ENCODE data around the gene RNF113B. TPM values are rescaled to one million over a fixed set of nuclear protein-coding genes. Genes with fewer than 3 reads are reported as not detected.

Gene RNF113B
- total RNA-seq, 2 experiments from 2014 or later: not detected

GRCh38 chr13:98172590-98173422 is 4.3 kb downstream of the RNF113B start:
- H3K27me3 Mint-ChIP-seq: peaks cover 26% of the 10 kb centered on the region
- no peak for DNase-seq
- no peak overlapping the region for H3K4me3 Mint-ChIP-seq
- H3K27ac Mint-ChIP-seq: no peak overlapping the region
- H3K4me1 Mint-ChIP-seq: no peaks in the 10 kb centered on the region
- no peaks in the 10 kb centered on the region for H3K36me3 Mint-ChIP-seq
- H3K9me3 Mint-ChIP-seq: no peaks in the 10 kb centered on the region

- H3K4me1 Mint-ChIP-seq: no peaks in the 10 kb centered on the region
- H3K27me3 Mint-ChIP-seq: peaks cover 26% of the 10 kb centered on the region
- no peaks in the 10 kb centered on the region for H3K36me3 Mint-ChIP-seq
- H3K4me3 Mint-ChIP-seq: no peak overlapping the region
- DNase-seq: no peak
- no peak overlapping the region for H3K27ac Mint-ChIP-seq
- H3K9me3 Mint-ChIP-seq: no peaks in the 10 kb centered on the region
Observed at GRCh38 chr13:98171900-98172589, 5.0 kb downstream of the RNF113B start.

DNA sequence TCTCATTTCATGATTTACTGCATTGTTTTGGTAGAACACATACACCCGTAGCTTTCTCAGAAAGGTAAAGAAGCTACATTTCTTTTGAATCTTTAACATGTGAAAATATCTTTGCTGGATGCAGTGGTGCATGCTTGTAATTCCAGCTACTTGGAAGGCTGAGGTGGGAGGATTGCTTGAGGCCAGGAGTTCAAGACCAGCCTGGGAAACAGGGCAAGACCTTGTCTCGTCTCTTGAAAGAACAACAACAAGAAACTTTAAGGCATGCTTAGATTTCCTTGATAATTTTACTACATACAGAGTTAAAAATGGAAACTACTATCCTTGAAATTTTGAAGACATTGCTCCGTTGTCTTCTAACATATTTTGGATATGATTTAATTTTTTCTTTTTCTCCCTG is 7.7 kb downstream of the RNF113B start:
- H3K4me3 Mint-ChIP-seq: no peak overlapping the region
- DNase-seq: no peak
- H3K36me3 Mint-ChIP-seq: no peaks in the 10 kb centered on the region
- H3K27ac Mint-ChIP-seq: no peak overlapping the region
- no peaks in the 10 kb centered on the region for H3K4me1 Mint-ChIP-seq
- H3K9me3 Mint-ChIP-seq: no peaks in the 10 kb centered on the region
- H3K27me3 Mint-ChIP-seq: peaks cover 26% of the 10 kb centered on the region

GRCh38 chr13:98162935-98163334 is 14.1 kb downstream of the RNF113B start:
- no peaks in the 10 kb centered on the region for H3K9me3 Mint-ChIP-seq
- peaks cover 4% of the 10 kb centered on the region for H3K27me3 Mint-ChIP-seq
- H3K4me1 Mint-ChIP-seq: no peaks in the 10 kb centered on the region
- no peak for DNase-seq
- no peak overlapping the region for H3K4me3 Mint-ChIP-seq
- H3K27ac Mint-ChIP-seq: no peak overlapping the region
- H3K36me3 Mint-ChIP-seq: no peaks in the 10 kb centered on the region

GRCh38 chr13:98158172-98158899 is 18.7 kb downstream of the RNF113B start:
- Mint-ChIP-seq H3K27ac (no peak overlapping the region), H3K27me3 (peaks cover 17% of the 10 kb centered on the region), H3K4me3 (no peak overlapping the region), H3K4me1 (no peaks in the 10 kb centered on the region), H3K36me3 (no peaks in the 10 kb centered on the region), H3K9me3 (no peaks in the 10 kb centered on the region)
- DNase-seq: no peak

- no peak overlapping the region for H3K4me3 Mint-ChIP-seq
- no peak overlapping the region for H3K27ac Mint-ChIP-seq
- H3K9me3 Mint-ChIP-seq: no peaks in the 10 kb centered on the region
- no peak for DNase-seq
- H3K27me3 Mint-ChIP-seq: peaks cover 22% of the 10 kb centered on the region
- H3K36me3 Mint-ChIP-seq: no peaks in the 10 kb centered on the region
- no peaks in the 10 kb centered on the region for H3K4me1 Mint-ChIP-seq
Observed at GRCh38 chr13:98157609-98158008, 19.5 kb downstream of the RNF113B start.

DNA sequence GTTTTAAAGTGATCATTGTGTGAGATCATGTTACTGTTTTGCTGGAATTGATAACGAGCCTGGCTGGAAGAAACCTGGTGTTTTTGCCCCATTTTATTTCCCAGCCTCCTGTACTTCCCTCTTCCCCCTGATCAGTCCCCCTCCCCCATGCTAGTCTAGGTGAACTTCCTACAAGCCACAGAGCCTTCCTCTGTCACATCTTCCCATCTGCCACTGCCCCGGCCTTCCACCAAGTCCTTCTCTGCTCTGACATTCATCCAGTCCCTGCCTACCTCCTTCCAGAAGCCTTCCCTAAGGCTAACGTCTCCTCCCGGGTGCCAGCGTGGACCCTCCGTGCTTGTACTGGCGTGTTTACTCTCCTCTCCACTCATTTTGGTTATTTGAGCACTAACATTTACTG is 19.9 kb downstream of the RNF113B start:
- Mint-ChIP-seq H3K4me1 (no peaks in the 10 kb centered on the region), H3K27me3 (peaks cover 27% of the 10 kb centered on the region), H3K27ac (no peak overlapping the region)

DNA sequence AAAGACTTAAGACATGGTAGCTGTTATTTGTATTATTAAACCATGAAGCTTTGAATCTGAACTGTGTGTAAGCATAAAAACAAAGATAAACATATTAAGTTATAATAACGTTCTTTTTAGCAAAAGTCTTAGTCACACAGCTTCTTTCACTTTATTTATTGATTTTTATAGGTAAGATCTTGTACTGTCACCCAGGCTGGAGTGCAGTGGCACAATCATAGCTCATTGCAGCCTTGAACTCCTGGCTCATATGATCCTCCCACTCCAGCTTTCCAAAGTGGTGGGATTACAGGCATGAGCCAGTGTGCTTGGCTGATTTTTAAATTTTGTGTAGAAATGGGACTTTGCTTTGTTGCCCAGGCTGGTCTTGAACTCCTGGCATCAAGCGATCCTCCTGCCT is 20.8 kb downstream of the RNF113B start:
- no peak for DNase-seq
- H3K4me1 Mint-ChIP-seq: no peaks in the 10 kb centered on the region
- H3K36me3 Mint-ChIP-seq: no peaks in the 10 kb centered on the region
- H3K4me3 Mint-ChIP-seq: no peak overlapping the region
- H3K27ac Mint-ChIP-seq: no peak overlapping the region
- H3K9me3 Mint-ChIP-seq: no peaks in the 10 kb centered on the region
- peaks cover 32% of the 10 kb centered on the region for H3K27me3 Mint-ChIP-seq

More for the DNA sequence above, 19.9 kb downstream of the RNF113B start:
- H3K36me3 Mint-ChIP-seq: no peaks in the 10 kb centered on the region
- H3K4me3 Mint-ChIP-seq: no peak overlapping the region
- DNase-seq: no peak
- H3K9me3 Mint-ChIP-seq: no peaks in the 10 kb centered on the region

- H3K27ac Mint-ChIP-seq: no peak overlapping the region
- H3K4me3 Mint-ChIP-seq: no peak overlapping the region
Observed at GRCh38 chr13:98155475-98156109, 21.5 kb downstream of the RNF113B start.

GRCh38 chr13:98150832-98151479 is 26.1 kb downstream of the RNF113B start:
- no peaks in the 10 kb centered on the region for H3K9me3 Mint-ChIP-seq
- H3K27ac Mint-ChIP-seq: no peak overlapping the region
- H3K4me3 Mint-ChIP-seq: no peak overlapping the region
- DNase-seq: no peak
- no peaks in the 10 kb centered on the region for H3K4me1 Mint-ChIP-seq
- peaks cover 66% of the 10 kb centered on the region for H3K27me3 Mint-ChIP-seq
- H3K36me3 Mint-ChIP-seq: no peaks in the 10 kb centered on the region

More at GRCh38 chr13:98155475-98156109, 21.5 kb downstream of the RNF113B start:
- Mint-ChIP-seq H3K36me3 (no peaks in the 10 kb centered on the region), H3K27me3 (peaks cover 39% of the 10 kb centered on the region), H3K9me3 (no peaks in the 10 kb centered on the region), H3K4me1 (no peaks in the 10 kb centered on the region)
- DNase-seq: no peak

DNA sequence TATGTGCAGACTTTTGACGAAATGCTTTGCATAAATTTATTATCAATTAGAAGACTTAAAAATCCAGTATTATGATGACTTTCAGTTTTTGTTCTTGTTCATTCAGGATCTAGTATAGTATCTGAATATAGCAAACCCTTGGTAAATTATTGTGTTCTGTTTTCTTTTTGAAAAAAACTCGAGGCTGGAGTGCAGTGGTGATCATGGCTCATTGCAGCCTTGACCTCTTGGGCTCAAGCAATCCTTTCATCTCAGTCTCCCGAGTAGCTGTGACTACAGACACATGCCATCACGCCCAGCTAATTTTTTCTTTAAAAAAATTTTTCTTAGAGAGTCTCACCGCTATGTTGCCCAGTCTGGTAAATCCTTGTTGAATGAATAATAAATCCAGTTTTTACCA is 29.5 kb downstream of the RNF113B start:
- Mint-ChIP-seq H3K9me3 (no peaks in the 10 kb centered on the region), H3K27ac (no peak overlapping the region), H3K4me1 (peaks cover 3% of the 10 kb centered on the region), H3K27me3 (peaks cover 79% of the 10 kb centered on the region), H3K36me3 (no peaks in the 10 kb centered on the region), H3K4me3 (no peak overlapping the region)
- no peak for DNase-seq

DNA sequence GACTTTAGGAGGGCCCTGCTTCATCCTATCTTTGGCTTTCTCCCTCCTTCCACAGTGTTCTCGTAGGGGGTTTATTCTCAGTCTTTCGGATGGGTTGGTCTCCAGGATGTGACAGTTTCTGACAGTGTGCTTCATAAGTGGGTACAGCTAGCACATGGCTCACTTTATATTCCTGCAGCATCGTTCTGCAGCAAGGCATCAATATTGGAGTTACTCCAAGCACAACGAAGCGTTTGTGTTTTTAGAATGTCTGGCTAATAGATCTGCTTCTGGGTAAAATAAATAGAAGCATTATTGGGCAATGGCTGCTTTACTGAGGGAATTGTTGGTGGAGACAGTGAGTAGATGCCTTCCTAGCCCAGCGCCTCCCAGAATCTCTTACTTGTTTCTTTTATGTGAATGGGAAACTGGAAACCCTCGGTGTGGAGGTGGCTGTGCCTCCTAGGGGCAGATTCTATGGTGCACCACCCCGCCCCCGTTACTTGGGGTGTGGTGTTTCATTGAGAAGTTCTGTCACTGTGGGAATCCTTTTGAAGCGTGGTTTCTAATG is 32.2 kb downstream of the RNF113B start:
- Mint-ChIP-seq H3K4me1 (peaks cover 7% of the 10 kb centered on the region), H3K27ac (no peak overlapping the region), H3K4me3 (no peak overlapping the region), H3K9me3 (no peaks in the 10 kb centered on the region), H3K36me3 (no peaks in the 10 kb centered on the region), H3K27me3 (peaks cover 77% of the 10 kb centered on the region)
- no peak for DNase-seq

- Mint-ChIP-seq H3K4me3 (peak overlapping the region; percentile 60), H3K9me3 (no peaks in the 10 kb centered on the region), H3K27me3 (peaks cover 81% of the 10 kb centered on the region), H3K4me1 (peaks cover 7% of the 10 kb centered on the region), H3K27ac (no peak overlapping the region), H3K36me3 (no peaks in the 10 kb centered on the region)
- DNase-seq: peak; percentile 2
Observed at GRCh38 chr13:98144027-98144741, 32.9 kb downstream of the RNF113B start.

DNA sequence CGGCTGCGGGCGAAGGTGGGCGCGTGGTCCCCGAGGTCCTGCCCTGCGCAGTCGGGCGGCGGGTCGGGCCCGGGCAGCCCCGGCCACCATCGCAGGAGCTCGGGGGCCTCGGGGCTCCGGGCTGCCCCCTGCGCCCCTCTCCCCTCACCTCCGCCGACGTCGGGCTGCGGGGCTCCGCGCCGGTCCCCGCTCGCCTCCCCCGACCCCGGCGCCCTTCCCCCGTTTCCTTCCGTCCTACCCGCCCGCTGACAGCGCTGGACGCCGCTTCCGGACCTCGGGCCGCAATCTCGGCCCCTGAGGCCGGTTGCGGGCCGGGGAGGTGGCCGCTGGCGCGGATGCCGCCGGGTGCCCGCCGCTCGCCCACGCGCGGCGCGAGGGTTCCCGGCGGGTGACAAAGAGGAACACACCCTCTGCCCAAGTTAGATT is 33.5 kb downstream of the RNF113B start:
- H3K27me3 Mint-ChIP-seq: peaks cover 77% of the 10 kb centered on the region

More for the DNA sequence above, 33.5 kb downstream of the RNF113B start:
- Mint-ChIP-seq H3K4me1 (peaks cover 7% of the 10 kb centered on the region), H3K4me3 (no peak overlapping the region), H3K36me3 (no peaks in the 10 kb centered on the region), H3K9me3 (no peaks in the 10 kb centered on the region), H3K27ac (no peak overlapping the region)
- DNase-seq: peak; percentile 6

Data from activated naive CD8-positive, alpha-beta T cell treated with anti-CD3 and anti-CD28 coated beads for 36 hours (primary cell).